Fibroblast of lung (primary cell): ENCODE data around the gene MSH4.

ENCODE experiments used
- EZH2 ChIP-seq: IDR thresholded peaks from 2 replicates; pipeline ENCODE4 v1.5.1; 2012; ENCODE audit warnings: low read length, control low read depth, mild to moderate bottlenecking; ENCODE audit errors: missing control alignments
- TF ChIP-seq, protein P1 (sequence below), 2 donors: IDR thresholded peaks in 1 of 2; conservative IDR thresholded peaks in 1 of 2; 1 replicate in 1 of 2; 2 replicates in 1 of 2; pipeline ENCODE4 v1.5.1; 2011 to 2012; ENCODE audit warnings: low read length in 2 of 2, control low read depth in 1 of 2, inconsistent platforms in 1 of 2, low read depth in 1 of 2, mild to moderate bottlenecking in 1 of 2

DNA sequence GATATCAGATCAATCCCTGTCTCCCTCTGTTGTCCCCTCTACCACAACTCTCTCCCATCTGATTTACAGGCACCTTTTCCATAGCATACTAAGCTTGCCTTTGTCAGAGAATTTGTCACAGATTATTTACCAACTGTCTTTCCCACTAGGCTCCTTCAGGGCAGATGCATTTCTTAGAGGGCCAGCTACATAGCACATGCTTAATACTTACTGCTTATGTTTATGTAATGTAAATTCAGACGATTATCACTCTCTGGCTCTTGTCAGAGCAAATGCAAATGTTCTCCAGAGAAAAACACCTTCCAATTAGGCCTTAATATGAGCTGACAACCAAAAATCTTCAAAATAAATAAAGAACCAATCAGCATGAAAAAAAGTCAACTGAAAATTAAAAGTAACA, 25.9 kb upstream of the MSH4 start:
- TF ChIP-seq, protein P1, sequence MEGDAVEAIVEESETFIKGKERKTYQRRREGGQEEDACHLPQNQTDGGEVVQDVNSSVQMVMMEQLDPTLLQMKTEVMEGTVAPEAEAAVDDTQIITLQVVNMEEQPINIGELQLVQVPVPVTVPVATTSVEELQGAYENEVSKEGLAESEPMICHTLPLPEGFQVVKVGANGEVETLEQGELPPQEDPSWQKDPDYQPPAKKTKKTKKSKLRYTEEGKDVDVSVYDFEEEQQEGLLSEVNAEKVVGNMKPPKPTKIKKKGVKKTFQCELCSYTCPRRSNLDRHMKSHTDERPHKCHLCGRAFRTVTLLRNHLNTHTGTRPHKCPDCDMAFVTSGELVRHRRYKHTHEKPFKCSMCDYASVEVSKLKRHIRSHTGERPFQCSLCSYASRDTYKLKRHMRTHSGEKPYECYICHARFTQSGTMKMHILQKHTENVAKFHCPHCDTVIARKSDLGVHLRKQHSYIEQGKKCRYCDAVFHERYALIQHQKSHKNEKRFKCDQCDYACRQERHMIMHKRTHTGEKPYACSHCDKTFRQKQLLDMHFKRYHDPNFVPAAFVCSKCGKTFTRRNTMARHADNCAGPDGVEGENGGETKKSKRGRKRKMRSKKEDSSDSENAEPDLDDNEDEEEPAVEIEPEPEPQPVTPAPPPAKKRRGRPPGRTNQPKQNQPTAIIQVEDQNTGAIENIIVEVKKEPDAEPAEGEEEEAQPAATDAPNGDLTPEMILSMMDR (conservative IDR thresholded peaks at IDR 0.05 in 1 of 2, IDR thresholded peaks at IDR 0.05 in 1 of 2; ENCODE audit: low read depth in 1 of 2, low read length in 2 of 2): no peak
- TF ChIP-seq EZH2: no peak
